Ovary (tissue), 9 donors: ENCODE measurements around the gene ST3GAL6. TPM values are rescaled to one million over a fixed set of nuclear protein-coding genes. Genes with fewer than 3 reads are reported as not detected.

ENCODE experiments used
- DNase-seq, 5 donors: peaks; one replicate each; pipeline ENCODE4 v3.0.0-alpha.2; 2019 to 2020
- H3K27ac ChIP-seq, 2 donors: fragments of 200-600 bp; one replicate each; pipeline versions ENCODE4 v1.5.1 to v1.8.0; 2019 to 2022
- H3K27me3 ChIP-seq: fragments of 200-600 bp; one replicate; pipeline ENCODE4 v1.8.0; 2022
- H3K36me3 ChIP-seq: fragments of 200-600 bp; sonication (generic); one replicate; pipeline ENCODE4 v1.5.1; 2019
- H3K4me1 ChIP-seq: one replicate; pipeline ENCODE4 v1.8.1; 2013; ENCODE audit warnings: mild to moderate bottlenecking, moderate library complexity; ENCODE audit not compliant: insufficient read depth
- H3K4me3 ChIP-seq: fragments of 200-600 bp; sonication (generic); one replicate; pipeline ENCODE4 v1.5.1; 2017
- H3K9me3 ChIP-seq, 2 donors: fragments of 200-600 bp in 1 of 2; sonication (generic) in 1 of 2; one replicate each; pipeline versions ENCODE4 v1.5.1 to v1.8.1; 2013 to 2019; ENCODE audit warnings: mild to moderate bottlenecking in 1 of 2, moderate library complexity in 1 of 2
- EP300 ChIP-seq: sonication (generic); formaldehyde crosslinking; IDR thresholded peaks from one replicate; pipeline ENCODE4 v1.6.1; 2017; ENCODE audit warnings: antibody characterized with exemption
- POLR2A ChIP-seq: fragments of 450-650 bp; IDR thresholded peaks from one replicate; pipeline ENCODE4 v1.6.1; 2017; ENCODE audit warnings: antibody characterized with exemption, mild to moderate bottlenecking, moderate library complexity
- WGBS, 3 donors: extraction: QIAGEN DNeasy Blood & Tissue Kit in 1 of 3; methylation state at CpG; one replicate each; pipeline versions ENCODE4 v1.1.5 to v1.1.7; 2013 to 2017; 5-methylcytosine and 5-hydroxymethylcytosine counted together
- intact Hi-C, 4 donors: fragments of 100-400 bp; cut with DNase I; formaldehyde crosslinking; loops; one replicate each; pipeline versions ENCODE4 v1.11.0 to v1.15.1; 2022 to 2023
- polyA plus RNA-seq, 2 donors: library from polyadenylated mRNA; stranded (reverse); fragments of 200-250 nt in 1 of 2; fragments of 350-450 nt in 1 of 2; fragmentation: Illumina TruSeq in 1 of 2; extraction: RNeasy Lipid Tissue Mini Kit (QIAGEN cat#74804) in 1 of 2; gene quantifications; one replicate each; pipeline ENCODE4 v1.2.3, GENCODE V29; 2013 to 2014
- total RNA-seq, 7 donors: library from RNA; depleted of rRNA in 2 of 7; stranded (reverse); fragments of >200 nt in 2 of 7; fragmentation: NEBNext Ultra II Directional in 3 of 7; extraction: Animal tissue kit (Norgen Biotek cat#: 25700) in 3 of 7; gene quantifications; one replicate each; pipeline versions ENCODE4 v1.1.0 to v1.2.4, GENCODE V29; 2016 to 2023
- TF ChIP-seq, protein P1 (sequence below), 3 donors: fragments of 450-650 bp in 2 of 3; fragments of 200-600 bp in 1 of 3; IDR thresholded peaks; one replicate each; pipeline versions ENCODE4 v1.5.1 to v1.8.0; 2016 to 2022; ENCODE audit warnings: antibody characterized with exemption in 3 of 3, mild to moderate bottlenecking in 1 of 3
- donor health status: DM: no; HTN: no; CAD: no; lungs with moderate emphysema.
- donor health status: DM: no; HTN: no; CAD: no.
- donor health status: Bipolar disorder and iron deficiency.
- donor health status: DM: yes; HTN: yes; CAD: no.
- donor health status: DM: no; HTN: no; CAD: no.
- donor health status: DM: yes; HTN: yes; CAD: no.

Gene ST3GAL6
- total and polyA plus RNA-seq, 9 donors, result 1.9 to 16.7 (median 3.7) TPM

DNA sequence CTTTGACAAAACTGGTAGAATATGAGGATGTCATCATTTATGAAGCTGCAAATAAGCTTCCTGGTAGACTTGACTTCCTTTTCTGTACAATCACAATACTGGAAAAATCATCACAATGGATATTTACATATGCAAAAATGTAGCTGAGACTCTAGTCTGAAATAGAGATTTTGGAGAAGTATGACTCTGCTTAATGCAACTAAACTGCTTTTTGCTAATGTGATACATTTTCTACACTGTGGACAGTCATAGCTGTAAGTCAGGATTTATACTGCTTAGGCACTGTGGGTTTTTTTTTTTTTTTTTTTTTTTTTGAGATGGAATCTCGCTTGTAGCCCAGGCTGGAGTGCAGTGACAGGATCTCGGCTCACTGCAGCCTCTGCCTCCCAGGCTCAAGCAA is 34.5 kb upstream of the ST3GAL6 start:
- H3K36me3 ChIP-seq, result no peaks in the 10 kb centered on the region
- H3K27me3 ChIP-seq, result no peaks in the 10 kb centered on the region
- no peak for DNase-seq
- no peak overlapping the region for H3K4me3 ChIP-seq
- no peaks in the 10 kb centered on the region for H3K4me1 ChIP-seq
- intact Hi-C loops, result no loop called here
- TF ChIP-seq EP300 (no peak), POLR2A (no peak)
- TF ChIP-seq, protein P1, sequence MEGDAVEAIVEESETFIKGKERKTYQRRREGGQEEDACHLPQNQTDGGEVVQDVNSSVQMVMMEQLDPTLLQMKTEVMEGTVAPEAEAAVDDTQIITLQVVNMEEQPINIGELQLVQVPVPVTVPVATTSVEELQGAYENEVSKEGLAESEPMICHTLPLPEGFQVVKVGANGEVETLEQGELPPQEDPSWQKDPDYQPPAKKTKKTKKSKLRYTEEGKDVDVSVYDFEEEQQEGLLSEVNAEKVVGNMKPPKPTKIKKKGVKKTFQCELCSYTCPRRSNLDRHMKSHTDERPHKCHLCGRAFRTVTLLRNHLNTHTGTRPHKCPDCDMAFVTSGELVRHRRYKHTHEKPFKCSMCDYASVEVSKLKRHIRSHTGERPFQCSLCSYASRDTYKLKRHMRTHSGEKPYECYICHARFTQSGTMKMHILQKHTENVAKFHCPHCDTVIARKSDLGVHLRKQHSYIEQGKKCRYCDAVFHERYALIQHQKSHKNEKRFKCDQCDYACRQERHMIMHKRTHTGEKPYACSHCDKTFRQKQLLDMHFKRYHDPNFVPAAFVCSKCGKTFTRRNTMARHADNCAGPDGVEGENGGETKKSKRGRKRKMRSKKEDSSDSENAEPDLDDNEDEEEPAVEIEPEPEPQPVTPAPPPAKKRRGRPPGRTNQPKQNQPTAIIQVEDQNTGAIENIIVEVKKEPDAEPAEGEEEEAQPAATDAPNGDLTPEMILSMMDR (IDR thresholded peaks at IDR 0.05), result no peak
- WGBS, 3 donors, result 94 to 95% (median 95%) methylated on average over 2 of the region's 2 CpGs
- no peak overlapping the region for H3K27ac ChIP-seq
- H3K9me3 ChIP-seq, result no peaks in the 10 kb centered on the region

DNA sequence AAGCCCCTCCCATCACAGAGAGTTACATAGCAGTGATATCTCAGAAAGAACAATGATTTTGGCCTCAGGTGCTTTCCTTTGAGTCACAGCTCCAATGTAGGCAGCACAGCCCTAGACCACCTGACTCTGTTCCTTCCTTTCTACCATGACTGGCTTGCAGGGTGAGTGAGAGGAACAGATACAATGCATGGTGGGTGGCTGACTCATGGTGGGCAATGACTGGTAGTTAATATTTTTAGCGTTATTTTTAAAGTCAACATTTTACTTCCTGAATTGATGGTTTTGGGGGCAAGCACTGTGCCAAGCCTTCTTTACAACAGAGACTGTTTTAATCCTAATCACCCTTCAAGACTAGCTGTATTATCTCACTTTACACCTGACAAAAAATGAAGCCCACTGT is 32.8 kb upstream of the ST3GAL6 start:
- H3K27ac ChIP-seq, result no peak overlapping the region
- intact Hi-C loops, result no loop called here
- TF ChIP-seq EP300, result no peak

DNA sequence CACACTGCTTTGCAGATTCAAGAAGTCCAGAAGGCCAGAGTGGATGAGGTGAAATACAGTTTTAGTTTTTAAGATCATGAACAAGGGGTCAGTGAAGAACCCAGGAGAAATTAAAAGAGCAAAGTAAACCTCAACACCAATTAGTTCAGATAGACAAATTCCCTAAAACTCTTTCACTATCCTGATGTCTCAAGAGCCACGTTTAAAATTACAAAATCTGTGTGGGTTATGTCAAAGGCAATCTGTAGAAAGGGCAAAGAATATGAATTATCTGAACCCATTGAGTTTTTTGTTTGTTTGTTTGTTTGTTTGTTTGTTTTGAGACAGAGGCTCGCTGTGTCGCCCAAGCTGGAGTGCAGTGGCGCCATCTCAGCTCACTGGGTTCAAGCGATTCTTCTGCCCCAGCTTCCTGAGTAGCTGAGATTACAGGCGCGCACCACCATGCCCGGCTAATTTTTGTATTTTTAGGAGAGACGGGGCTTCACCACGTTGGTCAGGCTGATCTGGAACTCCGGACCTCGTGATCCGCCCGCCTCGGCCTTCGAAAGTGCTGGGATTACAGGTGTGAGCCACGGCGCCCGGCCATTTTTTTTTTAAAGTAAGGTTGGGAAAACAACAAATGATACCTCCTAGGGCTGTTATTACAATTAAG is 32.1 kb upstream of the ST3GAL6 start:
- no peaks in the 10 kb centered on the region for H3K36me3 ChIP-seq
- H3K27ac ChIP-seq, result no peak overlapping the region
- 92 to 93% (median 92%) methylated on average over 19 of the region's 19 CpGs for WGBS, 3 donors
- TF ChIP-seq POLR2A (no peak), EP300 (no peak)
- TF ChIP-seq, protein P1 (IDR thresholded peaks at IDR 0.05), result no peak
- H3K9me3 ChIP-seq, result no peaks in the 10 kb centered on the region
- H3K4me1 ChIP-seq, result peaks cover 2% of the 10 kb centered on the region
- H3K27me3 ChIP-seq, result no peaks in the 10 kb centered on the region
- no peak overlapping the region for H3K4me3 ChIP-seq
- intact Hi-C loops, result no loop called here
- DNase-seq, result no peak

More for the DNA sequence above, 32.8 kb upstream of the ST3GAL6 start:
- 79 to 84% (median 81%) methylated on average over 1 of the region's 1 CpG for WGBS, 3 donors
- DNase-seq, result no peak
- H3K36me3 ChIP-seq, result no peaks in the 10 kb centered on the region
- H3K4me3 ChIP-seq, result no peak overlapping the region
- H3K4me1 ChIP-seq, result peaks cover 2% of the 10 kb centered on the region
- no peaks in the 10 kb centered on the region for H3K27me3 ChIP-seq
- H3K9me3 ChIP-seq, result no peaks in the 10 kb centered on the region

DNA sequence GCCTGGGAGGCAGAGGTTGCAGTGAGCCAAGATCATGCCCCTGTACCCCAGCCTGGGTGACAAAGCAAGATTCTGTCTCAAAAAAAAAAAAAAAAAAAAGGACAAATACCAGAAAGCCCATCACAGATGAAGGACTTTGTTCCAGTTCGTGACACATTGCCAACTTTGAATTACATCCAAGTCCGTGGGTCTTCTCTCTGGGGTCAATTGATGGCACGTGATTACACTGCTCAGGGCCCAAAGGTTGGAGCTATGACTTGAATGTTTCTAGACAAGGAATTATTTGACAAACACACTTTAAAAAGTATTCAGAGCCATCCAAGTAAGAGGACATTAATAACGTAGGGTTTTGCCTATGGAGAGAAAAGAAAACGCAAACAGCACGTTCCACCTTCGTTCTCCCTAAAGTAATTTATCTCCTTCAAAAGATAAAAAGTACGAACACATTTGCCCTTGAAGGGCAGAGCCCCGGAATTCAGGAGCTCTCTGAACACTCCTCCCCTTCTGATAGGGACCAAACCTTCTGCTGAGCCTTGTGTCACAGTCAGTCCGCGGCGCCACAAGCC is 31.3 kb upstream of the ST3GAL6 start:
- DNase-seq, result no peak
- Histone ChIP-seq H3K27ac (no peak overlapping the region), H3K27me3 (no peaks in the 10 kb centered on the region), H3K9me3 (no peaks in the 10 kb centered on the region), H3K36me3 (no peaks in the 10 kb centered on the region), H3K4me1 (peaks cover 2% of the 10 kb centered on the region), H3K4me3 (peak overlapping the region; percentile 66)
- intact Hi-C loops, result no loop called here
- no peak for TF ChIP-seq POLR2A
- no peak for TF ChIP-seq EP300
- TF ChIP-seq, protein P1 (IDR thresholded peaks at IDR 0.05), result no peak
- 6 to 10% (median 7%) methylated on average over 12 of the region's 12 CpGs for WGBS, 3 donors
